Heart right ventricle (tissue), 16 donors: ENCODE data around the gene EGFR. TPM values are rescaled to one million over a fixed set of nuclear protein-coding genes. Genes with fewer than 3 reads are reported as not detected.

Source experiments
- ATAC-seq, 8 donors: fragments of 200-7000 bp; cut with Tn5 transposase; one replicate each; pipeline ENCODE4 v1.9.1; 2020; ENCODE audit warnings: mild to moderate bottlenecking in 8 of 8, moderate library complexity in 8 of 8, moderate number of reproducible peaks in 1 of 8
- DNase-seq, 2 donors: peaks; one replicate each; pipeline ENCODE4 v3.0.0-alpha.2; 2020
- H3K27ac ChIP-seq, 10 donors: fragments of 200-600 bp; sonication (generic) in 2 of 10; one replicate each; pipeline versions ENCODE4 v1.5.0 to v1.8.0; 2020 to 2022; ENCODE audit warnings: mild to moderate bottlenecking in 3 of 10
- H3K27me3 ChIP-seq, 7 donors: fragments of 200-600 bp; one replicate each; pipeline ENCODE4 v1.8.0; 2021 to 2022; ENCODE audit warnings: mild to moderate bottlenecking in 2 of 7
- H3K36me3 ChIP-seq, 9 donors: fragments of 200-600 bp; sonication (generic) in 1 of 9; one replicate each; pipeline versions ENCODE4 v1.5.0 to v1.8.0; 2020 to 2022; ENCODE audit warnings: mild to moderate bottlenecking in 2 of 9
- H3K4me1 ChIP-seq, 9 donors: fragments of 200-600 bp; sonication (generic) in 1 of 9; one replicate each; pipeline versions ENCODE4 v1.5.0 to v1.8.0; 2020 to 2022; ENCODE audit warnings: mild to moderate bottlenecking in 4 of 9
- H3K4me3 ChIP-seq, 10 donors: fragments of 200-600 bp; sonication (generic) in 2 of 10; one replicate each; pipeline versions ENCODE4 v1.5.0 to v1.8.0; 2020 to 2022; ENCODE audit warnings: mild to moderate bottlenecking in 7 of 10, moderate library complexity in 2 of 10
- H3K9me3 ChIP-seq, 11 donors: fragments of 200-600 bp in 10 of 11; sonication (generic) in 2 of 11; one replicate each; pipeline versions ENCODE4 v1.5.0 to v1.8.0; 2013 to 2022; ENCODE audit warnings: mild to moderate bottlenecking in 2 of 11, control low read depth in 1 of 11, moderate library complexity in 1 of 11
- WGBS, 2 donors: extraction: QIAGEN DNeasy Blood & Tissue Kit; methylation state at CpG; one replicate each; pipeline ENCODE4 v1.1.7; 2013; ENCODE audit warnings: inconsistent platforms in 1 of 2; 5-methylcytosine and 5-hydroxymethylcytosine counted together
- intact Hi-C, 10 donors: fragments of 100-400 bp; cut with DNase I; formaldehyde crosslinking; loops; one replicate each; pipeline versions ENCODE4 v1.11.1 to v1.14.2; 2022
- polyA plus RNA-seq, 2 donors: library from polyadenylated mRNA; stranded (reverse); fragments of 200-250 nt; gene quantifications; one replicate each; pipeline ENCODE4 v1.2.3, GENCODE V29; 2013
- total RNA-seq, 10 donors: library from RNA; stranded (reverse); fragmentation: NEBNext Ultra II Directional in 3 of 10; extraction: Animal tissue kit (Norgen Biotek cat#: 25700) in 3 of 10; gene quantifications; one replicate each; pipeline versions ENCODE4 v1.2.1 to v1.2.4, GENCODE V29; 2021 to 2023
- TF ChIP-seq, protein P1 (sequence below), 9 donors: fragments of 200-600 bp; sonication (generic) in 2 of 9; IDR thresholded peaks; one replicate each; pipeline versions ENCODE4 v1.5.0 to v1.8.0; 2021 to 2022; ENCODE audit warnings: antibody characterized with exemption in 9 of 9, mild to moderate bottlenecking in 5 of 9, moderate library complexity in 1 of 9
- donor health status: Arrhythmogenic right ventricular cardiomyopathy.
- donor health status: ischemic (EF 13 %, LVEDD 7.1; RV severe dilation, severe dysfunction).
- donor health status: healthy with polysubstance abuse.
- donor health status: DM: no; HTN: yes; CAD: no.
- donor health status: DM: no; HTN: no; CAD: no.
- donor health status: ischemic (EF 25% LVEDD 6.9; RV normal size, moderate dysfunction).
- donor health status: ischemic (EF 25% LVEDD 5.7; RV mildly dilated, moderate dysfunction).
- donor health status: healthy.
- donor health status: DM: yes; HTN: yes; CAD: no.
- donor health status: Ischemic cardiomyopathy.
- donor health status: ischemic (EF 35%, LVEDD 5.7; RV mildly dilated, moderate dysfunction).
- donor health status: nonischemic (EF 11% LVEDD 7.7; RV severe dilation, severe dysfunction).
- donor health status: DM: yes; HTN: yes; CAD: no.
- donor health status: PGD.
- donor health status: ischemic (EF 29% LVEDD 5.4; RV normal size, mild dysfunction).
- donor health status: nonischemic (EF 23%, LVEDD 6.1; RV moderate dilation, normal function).

Gene EGFR
- total and polyA plus RNA-seq, 12 donors: 1.9 to 13.5 (median 7.6) TPM

DNA sequence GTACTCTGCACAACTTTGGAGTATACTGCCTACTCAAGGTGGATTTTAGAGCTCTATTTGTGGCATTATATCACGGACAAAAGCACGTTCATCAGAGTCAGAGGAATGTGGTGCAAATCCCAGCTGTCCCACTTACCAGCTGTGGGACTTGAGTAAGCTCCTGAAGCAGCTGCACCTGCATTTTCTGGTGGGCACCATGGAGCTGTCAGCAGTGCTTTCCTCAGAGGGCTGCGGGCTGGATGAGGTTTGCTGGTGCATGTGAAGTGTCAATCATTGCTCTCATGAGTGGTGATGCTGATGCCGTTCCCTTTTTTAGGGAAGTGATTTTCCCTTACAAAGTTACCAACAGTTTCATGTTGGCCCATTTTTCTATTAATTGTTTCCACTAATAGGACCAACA is 53.4 kb downstream of the EGFR start:
- TF ChIP-seq, protein P1, sequence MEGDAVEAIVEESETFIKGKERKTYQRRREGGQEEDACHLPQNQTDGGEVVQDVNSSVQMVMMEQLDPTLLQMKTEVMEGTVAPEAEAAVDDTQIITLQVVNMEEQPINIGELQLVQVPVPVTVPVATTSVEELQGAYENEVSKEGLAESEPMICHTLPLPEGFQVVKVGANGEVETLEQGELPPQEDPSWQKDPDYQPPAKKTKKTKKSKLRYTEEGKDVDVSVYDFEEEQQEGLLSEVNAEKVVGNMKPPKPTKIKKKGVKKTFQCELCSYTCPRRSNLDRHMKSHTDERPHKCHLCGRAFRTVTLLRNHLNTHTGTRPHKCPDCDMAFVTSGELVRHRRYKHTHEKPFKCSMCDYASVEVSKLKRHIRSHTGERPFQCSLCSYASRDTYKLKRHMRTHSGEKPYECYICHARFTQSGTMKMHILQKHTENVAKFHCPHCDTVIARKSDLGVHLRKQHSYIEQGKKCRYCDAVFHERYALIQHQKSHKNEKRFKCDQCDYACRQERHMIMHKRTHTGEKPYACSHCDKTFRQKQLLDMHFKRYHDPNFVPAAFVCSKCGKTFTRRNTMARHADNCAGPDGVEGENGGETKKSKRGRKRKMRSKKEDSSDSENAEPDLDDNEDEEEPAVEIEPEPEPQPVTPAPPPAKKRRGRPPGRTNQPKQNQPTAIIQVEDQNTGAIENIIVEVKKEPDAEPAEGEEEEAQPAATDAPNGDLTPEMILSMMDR (IDR thresholded peaks at IDR 0.05): no peak
- DNase-seq (no peak), ATAC-seq (no peak)
- peak overlapping the region in 1 of 10 donors; percentile 19 for H3K27ac ChIP-seq
- peaks cover 9 to 51% (median 32%) of the 10 kb centered on the region in 9 donors for H3K4me1 ChIP-seq
- H3K9me3 ChIP-seq: no peaks in the 10 kb centered on the region
- H3K36me3 ChIP-seq: no peaks in the 10 kb centered on the region
- H3K4me3 ChIP-seq: no peak overlapping the region
- intact Hi-C loops: loop anchor here in 3 of 10 donors (5.0 to 10.0 kb wide), 3 partner anchors 47 to 60 kb away; no protein-coding TSS in a partner anchor
- 76 to 82% methylated on average over 4 of the region's 4 CpGs for WGBS, 2 donors
- no peaks in the 10 kb centered on the region for H3K27me3 ChIP-seq

DNA sequence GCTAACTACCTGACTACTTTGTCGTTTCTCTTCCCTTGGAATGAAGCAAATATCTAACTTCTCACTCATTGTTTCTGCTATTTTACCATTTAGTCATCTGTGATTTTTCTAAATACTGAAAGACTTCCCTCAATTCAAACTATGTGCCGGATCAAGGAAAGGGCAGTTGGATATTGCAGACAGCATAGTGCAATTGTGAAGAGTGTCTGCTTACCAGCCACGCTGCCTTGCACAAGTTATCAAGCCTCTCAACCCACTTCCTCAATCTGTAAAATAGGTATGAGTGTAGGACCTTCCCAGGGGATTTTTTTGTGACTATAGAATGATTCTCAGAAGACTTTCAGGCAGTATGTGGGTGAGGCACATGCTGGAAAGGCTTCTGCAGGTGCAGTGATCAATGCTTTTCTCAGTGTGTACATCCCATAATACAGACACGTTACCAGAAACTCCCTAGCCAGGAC is 54.3 kb downstream of the EGFR start:
- H3K4me1 ChIP-seq: peaks cover 9 to 50% (median 32%) of the 10 kb centered on the region in 9 donors
- no peaks in the 10 kb centered on the region for H3K9me3 ChIP-seq
- TF ChIP-seq, protein P1 (IDR thresholded peaks at IDR 0.05): no peak
- intact Hi-C loops: loop anchor here in 3 of 10 donors (5.0 to 10.0 kb wide), 3 partner anchors 48 to 59 kb away; no protein-coding TSS in a partner anchor
- H3K27ac ChIP-seq: peak overlapping the region in 7 of 10 donors; percentile 17 to 77 (median 45)
- DNase-seq (no peak), ATAC-seq (no peak)
- H3K36me3 ChIP-seq: no peaks in the 10 kb centered on the region
- 75 to 79% methylated on average over 4 of the region's 4 CpGs for WGBS, 2 donors
- H3K27me3 ChIP-seq: no peaks in the 10 kb centered on the region
- no peak overlapping the region for H3K4me3 ChIP-seq

DNA sequence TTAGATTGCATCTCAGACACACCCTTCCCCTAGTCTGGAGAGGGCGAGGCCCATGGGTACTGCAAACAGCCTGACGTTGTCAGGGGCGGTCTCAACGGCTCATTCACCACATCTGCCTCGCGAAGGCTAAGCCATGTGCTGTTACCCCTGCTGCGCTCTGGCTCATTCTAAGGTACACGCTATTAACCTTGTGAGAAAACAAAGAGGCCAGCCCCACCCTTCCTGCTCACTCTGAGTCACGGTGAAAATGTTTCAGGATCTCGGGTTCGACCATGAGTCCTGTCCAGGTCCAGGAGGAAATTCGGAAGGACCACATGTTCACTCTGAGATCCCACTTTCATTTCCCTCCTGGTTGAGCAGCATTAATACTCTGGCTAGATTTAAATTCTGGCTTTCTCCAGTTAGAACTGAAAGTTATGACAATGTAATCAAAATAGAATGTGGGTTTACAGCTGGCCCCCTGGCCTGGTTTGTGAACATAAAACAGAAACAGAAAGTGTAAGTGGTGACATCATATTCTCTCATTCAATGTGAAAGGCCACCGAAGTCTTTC is 55.2 kb downstream of the EGFR start:
- DNase-seq (peak in 1 of 2 donors; percentile 38), ATAC-seq (peak; percentile 47 to 88 (median 78))
- Histone ChIP-seq H3K9me3 (no peaks in the 10 kb centered on the region), H3K4me1 (peaks cover 9 to 50% (median 32%) of the 10 kb centered on the region in 9 donors), H3K36me3 (no peaks in the 10 kb centered on the region), H3K4me3 (peak overlapping the region in 7 of 10 donors; percentile 0 to 35 (median 25)), H3K27ac (peak overlapping the region; percentile 6 to 77 (median 42)), H3K27me3 (no peaks in the 10 kb centered on the region)
- intact Hi-C loops: loop anchor here in 3 of 10 donors (5.0 to 10.0 kb wide), 3 partner anchors 49 to 58 kb away; no protein-coding TSS in a partner anchor
- 41 to 52% methylated on average over 13 of the region's 13 CpGs for WGBS, 2 donors
- TF ChIP-seq, protein P1 (IDR thresholded peaks at IDR 0.05): no peak

DNA sequence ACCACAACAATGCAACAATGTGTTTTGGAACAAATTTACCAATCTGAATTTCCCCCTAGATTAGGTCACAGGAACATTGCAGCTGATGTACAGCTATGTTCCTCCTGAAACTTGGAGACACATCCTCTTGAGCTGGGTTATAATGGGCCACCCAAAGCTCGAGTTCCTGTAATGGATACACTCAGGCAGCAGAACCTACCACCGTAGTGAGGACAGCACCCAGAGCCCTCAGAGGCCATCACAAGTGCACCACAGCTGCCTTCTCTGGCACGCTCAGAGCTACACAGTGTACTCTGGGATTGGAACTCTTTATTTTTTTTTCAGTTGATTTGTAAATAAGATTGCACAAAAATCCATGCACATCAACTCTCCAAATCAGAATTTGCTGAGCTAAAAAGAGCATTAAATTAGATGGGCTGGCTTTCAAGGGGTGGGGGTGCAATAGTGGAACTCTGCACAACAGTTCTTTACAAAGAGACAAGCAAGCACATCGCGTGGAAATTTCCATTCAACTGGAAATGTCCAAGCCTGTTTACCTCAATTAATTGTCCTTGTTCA is 56.7 kb downstream of the EGFR start:
- intact Hi-C loops: loop anchor here in 2 of 10 donors (10.0 kb wide), 1 partner anchor 51 kb away; no protein-coding TSS in a partner anchor
- TF ChIP-seq, protein P1 (IDR thresholded peaks at IDR 0.05): no peak
- Histone ChIP-seq H3K36me3 (no peaks in the 10 kb centered on the region), H3K27me3 (no peaks in the 10 kb centered on the region), H3K9me3 (no peaks in the 10 kb centered on the region), H3K4me3 (no peak overlapping the region), H3K4me1 (peaks cover 9 to 50% (median 32%) of the 10 kb centered on the region in 9 donors), H3K27ac (peak overlapping the region in 6 of 10 donors; percentile 19 to 77 (median 50))
- DNase-seq (peak in 1 of 2 donors; percentile 41), ATAC-seq (peak in 5 of 8 donors; percentile 40 to 70 (median 57))
- 77% methylated on average over 5 of the region's 5 CpGs for WGBS, 2 donors
